Spinal cord (tissue), 10 donors: ENCODE measurements around the gene CD1C. TPM values are rescaled to one million over a fixed set of nuclear protein-coding genes. Genes with fewer than 3 reads are reported as not detected.

Experiments used
- DNase-seq, 6 donors: peaks; one replicate each; pipeline versions ENCODE4 v3.0.0 to v3.0.0-alpha.2; 2013 to 2015; ENCODE audit warnings: low spot score in 6 of 6, low read depth in 4 of 6
- H3K27ac ChIP-seq: one replicate; pipeline ENCODE4 v1.5.1; 2013; ENCODE audit warnings: low read depth, low read length, control low read depth
- H3K27me3 ChIP-seq: one replicate; pipeline ENCODE4 v1.6.1; 2013; ENCODE audit warnings: low read length; ENCODE audit not compliant: control insufficient read depth, insufficient read depth
- H3K36me3 ChIP-seq: one replicate; pipeline ENCODE4 v1.6.1; 2013; ENCODE audit warnings: low read length; ENCODE audit not compliant: control insufficient read depth, insufficient read depth
- H3K4me1 ChIP-seq: one replicate; pipeline ENCODE4 v1.6.1; 2013; ENCODE audit warnings: low read length; ENCODE audit not compliant: control insufficient read depth, insufficient read depth
- H3K4me3 ChIP-seq: one replicate; pipeline ENCODE4 v1.5.1; 2013; ENCODE audit warnings: low read depth, low read length, control low read depth
- H3K9me3 ChIP-seq: one replicate; pipeline ENCODE4 v1.6.1; 2013; ENCODE audit warnings: low read length; ENCODE audit not compliant: control insufficient read depth, insufficient read depth
- WGBS: methylation state at CpG from one replicate; pipeline ENCODE4 v1.1.5; 2013; ENCODE audit warnings: missing lambda C conversion rate; ENCODE audit not compliant: insufficient coverage; 5-methylcytosine and 5-hydroxymethylcytosine counted together
- polyA plus RNA-seq, 2 donors: library from polyadenylated mRNA; unstranded; fragments of 120-200 nt; gene quantifications; one replicate each; pipeline ENCODE4 v1.2.1, GENCODE V29; 2013; ENCODE audit not compliant: insufficient read length in 2 of 2
- total RNA-seq, 2 donors: library from RNA; depleted of rRNA in 1 of 2; stranded (reverse); fragments of 120-200 nt in 1 of 2; fragments of >200 nt in 1 of 2; gene quantifications; one replicate each; pipeline versions ENCODE4 v1.2.3 to v1.2.4, GENCODE V29; 2013 to 2014
- donor health status: healthy.

The CD1C gene
- total and polyA plus RNA-seq, 4 donors, result 0.24 to 0.61 TPM; not detected in 2

GRCh38 chr1:158311066-158311465 lies 21.3 kb downstream of the CD1C start:
- Histone ChIP-seq H3K27me3 (no peaks in the 10 kb centered on the region), H3K9me3 (no peaks in the 10 kb centered on the region)
- WGBS, result no CpG with 5 or more reads among the region's 2 CpGs

GRCh38 chr1:158323866-158324265 lies 34.1 kb downstream of the CD1C start:
- 86% methylated on average over 1 of the region's 1 CpG for WGBS

More at GRCh38 chr1:158311066-158311465, 21.3 kb downstream of the CD1C start:
- Histone ChIP-seq H3K36me3 (no peaks in the 10 kb centered on the region), H3K27ac (no peak overlapping the region), H3K4me3 (no peak overlapping the region), H3K4me1 (no peaks in the 10 kb centered on the region)
- DNase-seq, result no peak

GRCh38 chr1:158324395-158324794 lies 34.7 kb downstream of the CD1C start:
- H3K9me3 ChIP-seq, result peaks cover 2% of the 10 kb centered on the region
- no peak overlapping the region for H3K4me3 ChIP-seq
- H3K36me3 ChIP-seq, result no peaks in the 10 kb centered on the region
- WGBS, result no CpG with 5 or more reads among the region's 4 CpGs
- H3K4me1 ChIP-seq, result no peaks in the 10 kb centered on the region
- H3K27me3 ChIP-seq, result no peaks in the 10 kb centered on the region
- DNase-seq, result no peak
- no peak overlapping the region for H3K27ac ChIP-seq

More at GRCh38 chr1:158323866-158324265, 34.1 kb downstream of the CD1C start:
- Histone ChIP-seq H3K4me3 (no peak overlapping the region), H3K9me3 (peaks cover 2% of the 10 kb centered on the region), H3K36me3 (no peaks in the 10 kb centered on the region), H3K4me1 (no peaks in the 10 kb centered on the region), H3K27ac (no peak overlapping the region), H3K27me3 (no peaks in the 10 kb centered on the region)
- no peak for DNase-seq

- DNase-seq, result peak in 1 of 6 donors; percentile 9
- H3K4me3 ChIP-seq, result no peak overlapping the region
- no peaks in the 10 kb centered on the region for H3K27me3 ChIP-seq
- no peaks in the 10 kb centered on the region for H3K36me3 ChIP-seq
- peaks cover 2% of the 10 kb centered on the region for H3K9me3 ChIP-seq
- H3K27ac ChIP-seq, result no peak overlapping the region
- H3K4me1 ChIP-seq, result no peaks in the 10 kb centered on the region
Observed at GRCh38 chr1:158327481-158327880, 37.8 kb downstream of the CD1C start.

- no peak overlapping the region for H3K27ac ChIP-seq
- no peaks in the 10 kb centered on the region for H3K9me3 ChIP-seq
- no peak for DNase-seq
- no peaks in the 10 kb centered on the region for H3K4me1 ChIP-seq
- no peak overlapping the region for H3K4me3 ChIP-seq
- WGBS, result no CpG with 5 or more reads among the region's 3 CpGs
- no peaks in the 10 kb centered on the region for H3K36me3 ChIP-seq
- H3K27me3 ChIP-seq, result no peaks in the 10 kb centered on the region
Observed at GRCh38 chr1:158328426-158328825, 38.7 kb downstream of the CD1C start.

GRCh38 chr1:158329300-158329699 lies 39.6 kb downstream of the CD1C start:
- H3K27ac ChIP-seq, result no peak overlapping the region
- H3K9me3 ChIP-seq, result no peaks in the 10 kb centered on the region
- H3K4me3 ChIP-seq, result no peak overlapping the region
- no peak for DNase-seq
- no peaks in the 10 kb centered on the region for H3K36me3 ChIP-seq
- 96% methylated on average over 5 of the region's 7 CpGs for WGBS
- H3K4me1 ChIP-seq, result no peaks in the 10 kb centered on the region
- H3K27me3 ChIP-seq, result no peaks in the 10 kb centered on the region

- H3K27me3 ChIP-seq, result no peaks in the 10 kb centered on the region
- no peaks in the 10 kb centered on the region for H3K36me3 ChIP-seq
- H3K4me3 ChIP-seq, result no peak overlapping the region
- no peaks in the 10 kb centered on the region for H3K9me3 ChIP-seq
- DNase-seq, result no peak
- no CpG with 5 or more reads among the region's 3 CpGs for WGBS
- no peaks in the 10 kb centered on the region for H3K4me1 ChIP-seq
- no peak overlapping the region for H3K27ac ChIP-seq
Observed at GRCh38 chr1:158329733-158330132, 40.0 kb downstream of the CD1C start.

- Histone ChIP-seq H3K27me3 (no peaks in the 10 kb centered on the region), H3K36me3 (no peaks in the 10 kb centered on the region), H3K4me3 (no peak overlapping the region), H3K4me1 (no peaks in the 10 kb centered on the region), H3K9me3 (no peaks in the 10 kb centered on the region), H3K27ac (no peak overlapping the region)
- no peak for DNase-seq
- 85% methylated on average over 10 of the region's 11 CpGs for WGBS
Observed at GRCh38 chr1:158330391-158331105, 40.8 kb downstream of the CD1C start.

- no peaks in the 10 kb centered on the region for H3K9me3 ChIP-seq
- H3K36me3 ChIP-seq, result no peaks in the 10 kb centered on the region
- H3K4me1 ChIP-seq, result no peaks in the 10 kb centered on the region
- no peak for DNase-seq
- H3K27me3 ChIP-seq, result no peaks in the 10 kb centered on the region
- H3K4me3 ChIP-seq, result no peak overlapping the region
- H3K27ac ChIP-seq, result no peak overlapping the region
- WGBS, result 91% methylated on average over 1 of the region's 1 CpG
Observed at GRCh38 chr1:158331106-158331425, 41.3 kb downstream of the CD1C start.

- Histone ChIP-seq H3K4me1 (no peaks in the 10 kb centered on the region), H3K27me3 (no peaks in the 10 kb centered on the region), H3K27ac (no peak within 1 kb of the TSS), H3K4me3 (no peak within 1 kb of the TSS), H3K9me3 (no peaks in the 10 kb centered on the region), H3K36me3 (no peaks in the 10 kb centered on the region)
- no CpG with 5 or more reads among the region's 2 CpGs for whole genome bisulfite sequencing
- no peak for DNase-seq
Observed at GRCh38 chr1:158331481-158332150, 41.9 kb downstream of the CD1C start, which contains the start of gene CD1B. CD1B (minus strand) TSS chr1:158331531; CDS start chr1:158331423, 108 bp downstream.
